K562 (cell line): Measurements from ENCODE around the gene RDH16. TPM values are rescaled to one million over a fixed set of nuclear protein-coding genes. Genes with fewer than 3 reads are reported as not detected.

ENCODE experiments used
- ATAC-seq: fragments of 200-7000 bp; cut with Tn5 transposase; 3 replicates; pipeline ENCODE4 v1.9.1; 2020; ENCODE audit warnings: moderate library complexity
- BruUV-seq: library from RNA; stranded (reverse); fragments of 400-500 nt; replicated peaks from 2 replicates; lab custom pipeline; 2021; lab: Mats Ljungman, UMichigan
- CTCF ChIA-PET: fragments of 300-600 bp; formaldehyde crosslinking; extraction: SDS; loops from one replicate; lab custom pipeline; 2021; ENCODE audit warnings: low intra/inter-chr PET ratio; lab: Yijun Ruan, JAX
- POLR2A ChIA-PET: fragments of 300-600, 350-650 bp; sonication (Branson Sonifier 250); formaldehyde crosslinking; extraction: SDS; loops from one replicate; lab custom pipeline; 2021; ENCODE audit warnings: antibody characterized with exemption, inconsistent platforms; lab: Yijun Ruan, JAX
- DNase-seq, 4 experiments: peaks; one replicate each; pipeline versions ENCODE4 v3.0.0 to v3.0.0-alpha.2; 2011 to 2018; ENCODE audit warnings: low spot score in 3 of 4, mixed read lengths in 3 of 4; ENCODE audit errors: extremely low read depth in 1 of 4
- FAIRE-seq: peaks from 2 replicates; lab custom pipeline; 2011; peaks lifted over from hg19 to GRCh38; lab: Jason Lieb, UNC
- H2AFZ ChIP-seq: 2 replicates; pipeline ENCODE4 v1.6.0; 2011; ENCODE audit warnings: low read depth, low read length, control low read depth, inconsistent platforms
- H3K27ac ChIP-seq: fragments of 200-600 bp; 3 replicates; pipeline ENCODE4 v1.8.0; 2011; ENCODE audit warnings: low read depth, mild to moderate bottlenecking, control low read depth, inconsistent platforms, low read length, moderate library complexity, mixed read lengths; ENCODE audit errors: extremely low read depth
- H3K27me3 ChIP-seq, 2 experiments: fragments of 300-600 bp in 1 of 2; 2 replicates in 1 of 2; 3 replicates in 1 of 2; pipeline versions ENCODE4 v1.6.0 to v1.8.0; 2011; ENCODE audit warnings: inconsistent platforms in 2 of 2, low read length in 2 of 2, mild to moderate bottlenecking in 1 of 2, mixed read lengths in 1 of 2, moderate library complexity in 1 of 2; ENCODE audit not compliant: control insufficient read depth in 2 of 2, insufficient read depth in 2 of 2
- H3K36me3 ChIP-seq: fragments of 300-600 bp; 3 replicates; pipeline ENCODE4 v1.8.0; 2011; ENCODE audit warnings: mild to moderate bottlenecking, low read length, inconsistent platforms; ENCODE audit not compliant: control insufficient read depth, insufficient read depth
- H3K4me1 ChIP-seq, 2 experiments: fragments of 200-600 bp in 1 of 2; replicated peaks in 1 of 2; 2 replicates in 1 of 2; 3 replicates in 1 of 2; pipeline versions ENCODE4 v1.5.1 to v1.8.0; 2011; ENCODE audit warnings: inconsistent platforms in 2 of 2, low read length in 2 of 2, mild to moderate bottlenecking in 1 of 2, mixed read lengths in 1 of 2, moderate library complexity in 1 of 2; ENCODE audit not compliant: control insufficient read depth in 2 of 2, insufficient read depth in 2 of 2
- H3K4me2 ChIP-seq: 2 replicates; pipeline ENCODE4 v1.6.1; 2011; ENCODE audit warnings: low read length, control low read depth, inconsistent platforms, mixed read lengths; ENCODE audit not compliant: insufficient read depth
- H3K4me3 ChIP-seq: fragments of 200-600 bp; sonication (generic), shearing (Covaris generic); 2 replicates; pipeline ENCODE4 v1.5.1; 2016; ENCODE audit warnings: control low read depth, inconsistent platforms
- H3K79me2 ChIP-seq: fragments of 200-600 bp; 3 replicates; pipeline ENCODE4 v1.8.0; 2011; ENCODE audit warnings: low read length, inconsistent platforms; ENCODE audit not compliant: control insufficient read depth, insufficient read depth
- H3K9ac ChIP-seq, 2 experiments: 2 replicates each; pipeline versions ENCODE4 v1.6.0 to v1.6.1; 2011; ENCODE audit warnings: low read depth in 2 of 2, low read length in 2 of 2, control low read depth in 1 of 2, inconsistent platforms in 1 of 2, mild to moderate bottlenecking in 1 of 2, mixed read lengths in 1 of 2; ENCODE audit not compliant: insufficient read depth in 1 of 2
- H3K9me1 ChIP-seq: one replicate; pipeline ENCODE4 v1.6.0; 2011; ENCODE audit warnings: inconsistent platforms, mild to moderate bottlenecking, low read length, moderate library complexity; ENCODE audit not compliant: control insufficient read depth, insufficient read depth
- H3K9me3 ChIP-seq: replicated peaks from 2 replicates; pipeline ENCODE4 v1.5.1; 2011; ENCODE audit warnings: low read depth, low read length, inconsistent platforms; ENCODE audit not compliant: control insufficient read depth, insufficient read depth
- H4K20me1 ChIP-seq: replicated peaks from 2 replicates; pipeline ENCODE4 v1.6.1; 2011; ENCODE audit warnings: low read length, inconsistent platforms, mixed read lengths; ENCODE audit not compliant: control insufficient read depth, insufficient read depth
- NEUROD1 ChIP-seq: fragments of 150-350 bp; IDR thresholded peaks from 2 replicates; pipeline ENCODE4 v1.6.1; 2014; ENCODE audit warnings: borderline replicate concordance, low read length, low read depth; ENCODE audit not compliant: partially characterized antibody
- ZBTB49 ChIP-seq: sonication (generic); formaldehyde crosslinking; IDR thresholded peaks from 2 replicates; pipeline ENCODE4 v1.8.0; 2022; ENCODE audit warnings: missing genetic modification reagents, mild to moderate bottlenecking, borderline replicate concordance
- WGBS: fragments of 100-300 bp; shearing (Covaris generic); methylation state at CpG from one replicate; pipeline ENCODE4 v1.1.6; 2016; ENCODE audit warnings: low coverage, mixed read lengths; ENCODE audit not compliant: insufficient coverage; ENCODE audit errors: missing lambda C conversion rate; 5-methylcytosine and 5-hydroxymethylcytosine counted together
- in situ Hi-C: fragments of 300-500 bp; cut with MboI; formaldehyde crosslinking; loops from 4 replicates; pipeline ENCODE4 v1.15.0; 2018; ENCODE audit warnings: inconsistent platforms, mixed read lengths
- intact Hi-C: fragments of 100-400 bp; cut with micrococcal nuclease; formaldehyde crosslinking; loops from 2 replicates; pipeline ENCODE4 v1.14.2; 2022
- polyA plus RNA-seq, 8 experiments: library from polyadenylated mRNA; depleted of rRNA in 4 of 8; stranded (reverse) in 5 of 8; unstranded in 3 of 8; fragments of >200 nt; fragmentation: Nextera tagmentation in 2 of 8; fragmentation: Illumina TruSeq in 1 of 8; extraction: Ambion mirVana in 2 of 8; extraction: Trizol in 1 of 8; gene quantifications; 2 replicates each; pipeline versions ENCODE4 v1.2.1 to v1.2.3, GENCODE V29; 2011 to 2014; ENCODE audit warnings: inconsistent platforms in 1 of 8, missing spikeins in 1 of 8
- total RNA-seq, 7 experiments: library from RNA; depleted of rRNA in 6 of 7; stranded (reverse); fragments of >200 nt in 6 of 7; fragmentation: Illumina TruSeq in 2 of 7; extraction: Trizol in 2 of 7; gene quantifications; 2 replicates each; pipeline versions ENCODE4 v1.2.1 to v1.2.3, GENCODE V29; 2011 to 2021; ENCODE audit warnings: low replicate concordance in 1 of 7

The RDH16 gene
- total and polyA plus RNA-seq, 9 of the 15 experiments (the other 6 are each of a cell fraction or from before 2014, with no cell fraction given), result 0.11 to 0.52 (median 0.22) TPM; not detected in 1

GRCh38 chr12:57000393-57000792 is 43.0 kb upstream of the RDH16 start:
- CTCF ChIA-PET, result interaction anchor here (0.6 to 2.1 kb wide), 3 partner anchors 53 to 427 kb away, joined by 3 to 30 read pairs (median 5); no protein-coding TSS in a partner anchor
- no peak overlapping the region for H3K9ac ChIP-seq
- peaks cover 19 to 25% of the 10 kb centered on the region in 2 experiments; a peak in 4 of 5 replicates for H3K4me1 ChIP-seq
- POLR2A ChIA-PET, result interaction anchor here (1.3 kb wide), 1 partner anchor 160 kb away, joined by 3 read pairs; no protein-coding TSS in a partner anchor
- WGBS, result 8% methylated on average over 1 of the region's 1 CpG
- intact Hi-C loops (loop anchor here (10.0 kb wide), 1 partner anchor 366 kb away; the partner anchor contains the start of gene BAZ2A), in situ Hi-C loops (loop anchor here (5.0 kb wide), 2 partner anchors 163 to 243 kb away; no protein-coding TSS in a partner anchor)
- ATAC-seq (no peak), DNase-seq (peak in 1 of 4 experiments; percentile 4), FAIRE-seq (no peak)
- H3K27ac ChIP-seq, result no peak overlapping the region
- H3K4me3 ChIP-seq, result no peak overlapping the region
- 0 out of 2 replicates have a peak, but pooled peaks have one; percentile 18 for TF ChIP-seq ZBTB49 (CRISPR knock-in tag)
- TF ChIP-seq NEUROD1, result no peak
- H2AFZ ChIP-seq, result no peak overlapping the region
- no peak overlapping the region for H3K4me2 ChIP-seq
- peaks cover 3% of the 10 kb centered on the region for H3K9me1 ChIP-seq
- H3K27me3 ChIP-seq, result no peaks in the 10 kb centered on the region
- H3K79me2 ChIP-seq, result peaks cover 46% of the 10 kb centered on the region
- peaks cover 63% of the 10 kb centered on the region for H3K36me3 ChIP-seq
- BruUV-seq, result no TSS peak
- H3K9me3 ChIP-seq, result no peaks in the 10 kb centered on the region
- H4K20me1 ChIP-seq, result no peaks in the 10 kb centered on the region; the same call in 1 of the 2 replicates
